Measurements from ENCODE around the gene SLF2.

SLF2 gene

GRCh38 chr10:100981178-100981772 lies 68.5 kb downstream of the SLF2 start:
- H3K36me3 ChIP-seq (replicated peaks; ENCODE audit: insufficient read depth, low read length), result no peaks in the 10 kb centered on the region

GRCh38 chr10:100982916-100983830 lies 70.4 kb downstream of the SLF2 start:
- Histone ChIP-seq H3K4me2 (ENCODE audit: low read depth, low read length) (no peak overlapping the region), H3K4me1 (ENCODE audit: low read length) (peaks cover 10% of the 10 kb centered on the region), H2AFZ (ENCODE audit: low read length) (no peak overlapping the region), H3K9me3 (replicated peaks; ENCODE audit: insufficient read depth, low read length) (no peaks in the 10 kb centered on the region), H3F3A (ENCODE audit: insufficient read depth, low read length) (0 out of 2 replicates have a peak, but pooled peaks cover 4% of the 10 kb centered on the region), H3K9ac (ENCODE audit: low read length) (no peak overlapping the region), H3K27ac (ENCODE audit: low read length) (no peak overlapping the region), H3K9me2 (replicated peaks; ENCODE audit: insufficient read depth, low read length) (no peaks in the 10 kb centered on the region), H3K36me3 (replicated peaks; ENCODE audit: insufficient read depth, low read length) (no peaks in the 10 kb centered on the region), H4K20me1 (ENCODE audit: insufficient read depth, low read length) (no peaks in the 10 kb centered on the region), H3K4me3 (ENCODE audit: low read length) (no peak overlapping the region), H3K79me2 (ENCODE audit: low read length) (peaks cover 26% of the 10 kb centered on the region), H3K27me3 (replicated peaks; ENCODE audit: insufficient read depth, low read length) (no peaks in the 10 kb centered on the region)
- TF ChIP-seq EZH2phosphoT487 (IDR thresholded peaks at IDR 0.05; ENCODE audit: low read length) (no peak), EZH2 (optimal IDR thresholded peaks at IDR 0.05; ENCODE audit: low read depth, low read length) (no peak), CTCF (IDR thresholded peaks at IDR 0.05; ENCODE audit: low read length) (no peak)
- no peak for DNase-seq

More at GRCh38 chr10:100981178-100981772, 68.5 kb downstream of the SLF2 start:
- H3K79me2 ChIP-seq (ENCODE audit: low read length), result peaks cover 7% of the 10 kb centered on the region
- H3K4me2 ChIP-seq (ENCODE audit: low read depth, low read length), result no peak overlapping the region
- H4K20me1 ChIP-seq (ENCODE audit: insufficient read depth, low read length), result no peaks in the 10 kb centered on the region
- no peak overlapping the region for H2AFZ ChIP-seq (ENCODE audit: low read length)
- no peak for DNase-seq
- H3K4me3 ChIP-seq (ENCODE audit: low read length), result no peak overlapping the region
- H3K27me3 ChIP-seq (replicated peaks; ENCODE audit: insufficient read depth, low read length), result no peaks in the 10 kb centered on the region
- no peaks in the 10 kb centered on the region for H3K9me3 ChIP-seq (replicated peaks; ENCODE audit: insufficient read depth, low read length)
- H3F3A ChIP-seq (ENCODE audit: insufficient read depth, low read length), result no peaks in the 10 kb centered on the region
- H3K9me2 ChIP-seq (replicated peaks; ENCODE audit: insufficient read depth, low read length), result no peaks in the 10 kb centered on the region
- TF ChIP-seq CTCF (IDR thresholded peaks at IDR 0.05; ENCODE audit: low read length), result no peak
- no peak for TF ChIP-seq EZH2 (optimal IDR thresholded peaks at IDR 0.05; ENCODE audit: low read depth, low read length)
- no peak for TF ChIP-seq EZH2phosphoT487 (IDR thresholded peaks at IDR 0.05; ENCODE audit: low read length)
- H3K4me1 ChIP-seq (ENCODE audit: low read length), result peaks cover 5% of the 10 kb centered on the region
- H3K27ac ChIP-seq (ENCODE audit: low read length), result no peak overlapping the region
- no peak overlapping the region for H3K9ac ChIP-seq (ENCODE audit: low read length)

- no peak for TF ChIP-seq CTCF (IDR thresholded peaks at IDR 0.05; ENCODE audit: low read length)
- TF ChIP-seq EZH2phosphoT487 (IDR thresholded peaks at IDR 0.05; ENCODE audit: low read length), result no peak
- TF ChIP-seq EZH2 (optimal IDR thresholded peaks at IDR 0.05; ENCODE audit: low read depth, low read length), result no peak
Measured at GRCh38 chr10:100983868-100984671, 71.3 kb downstream of the SLF2 start.

More at GRCh38 chr10:100983868-100984671, 71.3 kb downstream of the SLF2 start:
- Histone ChIP-seq H3K79me2 (ENCODE audit: low read length) (peaks cover 34% of the 10 kb centered on the region), H3K27ac (ENCODE audit: low read length) (no peak overlapping the region), H4K20me1 (ENCODE audit: insufficient read depth, low read length) (no peaks in the 10 kb centered on the region), H3K36me3 (replicated peaks; ENCODE audit: insufficient read depth, low read length) (no peaks in the 10 kb centered on the region), H3F3A (ENCODE audit: insufficient read depth, low read length) (0 out of 2 replicates have a peak, but pooled peaks cover 4% of the 10 kb centered on the region), H3K4me1 (ENCODE audit: low read length) (peaks cover 17% of the 10 kb centered on the region), H3K27me3 (replicated peaks; ENCODE audit: insufficient read depth, low read length) (no peaks in the 10 kb centered on the region), H3K9me3 (replicated peaks; ENCODE audit: insufficient read depth, low read length) (no peaks in the 10 kb centered on the region), H3K9ac (ENCODE audit: low read length) (no peak overlapping the region), H3K4me2 (ENCODE audit: low read depth, low read length) (no peak overlapping the region), H2AFZ (ENCODE audit: low read length) (no peak overlapping the region), H3K4me3 (ENCODE audit: low read length) (no peak overlapping the region), H3K9me2 (replicated peaks; ENCODE audit: insufficient read depth, low read length) (no peaks in the 10 kb centered on the region)
- DNase-seq, result peak; percentile 3
